Body of pancreas (tissue), 4 donors: ENCODE results near the gene IWS1. TPM values are rescaled to one million over a fixed set of nuclear protein-coding genes. Genes with fewer than 3 reads are reported as not detected.
A peak's percentile ranks its signal among the peaks of the same experiment; 100 is the strongest.
"Not testable (repeated sequence)": the region's sequence is repeated elsewhere in the genome, so short reads cannot be mapped to it uniquely, and the experiment has no call there.

ENCODE experiments used
- ATAC-seq: fragments of 150-250 bp; one replicate; pipeline ENCODE4 v1.9.1; 2016
- DNase-seq, 4 donors: peaks; one replicate each; pipeline ENCODE4 v3.0.0-alpha.2; 2019
- H3K27ac ChIP-seq, 4 donors: fragments of 200-600 bp; sonication (generic); 1 replicate in 3 of 4; 2 replicates in 1 of 4; pipeline versions ENCODE4 v1.5.1 to v1.6.1; 2016 to 2019; ENCODE audit warnings: mild to moderate bottlenecking in 1 of 4, mixed read lengths in 1 of 4, moderate library complexity in 1 of 4
- H3K27me3 ChIP-seq, 2 donors: fragments of 200-600 bp; sonication (generic); one replicate each; pipeline ENCODE4 v1.6.0; 2016; ENCODE audit warnings: mild to moderate bottlenecking in 1 of 2
- H3K36me3 ChIP-seq, 2 donors: fragments of 200-600 bp; sonication (generic); replicated peaks in 1 of 2; 2 replicates each; pipeline ENCODE4 v1.5.1; 2016; ENCODE audit warnings: low read depth in 2 of 2; ENCODE audit not compliant: insufficient read depth in 1 of 2
- H3K4me1 ChIP-seq: fragments of 200-600 bp; sonication (generic); one replicate; pipeline ENCODE4 v1.6.0; 2016
- H3K4me3 ChIP-seq, 2 donors: fragments of 200-600 bp; sonication (generic); 1 replicate in 1 of 2; 2 replicates in 1 of 2; pipeline ENCODE4 v1.5.1; 2016 to 2019
- H3K9me3 ChIP-seq, 3 donors: fragments of 200-600 bp; sonication (generic); 1 replicate in 2 of 3; 2 replicates in 1 of 3; pipeline ENCODE4 v1.5.1; 2016
- CTCF ChIP-seq, 7 experiments: fragments of 450-650 bp in 4 of 7; fragments of 200-600 bp in 3 of 7; sonication (generic) in 3 of 7; IDR thresholded peaks; one replicate each; pipeline ENCODE4 v1.5.1; 2016 to 2019; ENCODE audit warnings: antibody characterized with exemption in 7 of 7
- POLR2A ChIP-seq, 3 donors: fragments of 450-650 bp; IDR thresholded peaks; one replicate each; pipeline ENCODE4 v1.6.1; 2016; ENCODE audit warnings: antibody characterized with exemption in 3 of 3, mild to moderate bottlenecking in 2 of 3
- WGBS, 2 donors: methylation state at CpG; one replicate each; pipeline ENCODE4 v1.1.5; 2017; 5-methylcytosine and 5-hydroxymethylcytosine counted together
- intact Hi-C: fragments of 100-400 bp; cut with DNase I; formaldehyde crosslinking; loops from one replicate; pipeline ENCODE4 v1.15.1; 2023
- total RNA-seq, 2 donors: library from RNA; depleted of rRNA; stranded (reverse); fragments of >200 nt; gene quantifications; one replicate each; pipeline ENCODE4 v1.1.0, GENCODE V29; 2016

Gene IWS1
- total RNA-seq, 2 donors from 2014 or later, result 25.9 to 26.7 TPM

DNA sequence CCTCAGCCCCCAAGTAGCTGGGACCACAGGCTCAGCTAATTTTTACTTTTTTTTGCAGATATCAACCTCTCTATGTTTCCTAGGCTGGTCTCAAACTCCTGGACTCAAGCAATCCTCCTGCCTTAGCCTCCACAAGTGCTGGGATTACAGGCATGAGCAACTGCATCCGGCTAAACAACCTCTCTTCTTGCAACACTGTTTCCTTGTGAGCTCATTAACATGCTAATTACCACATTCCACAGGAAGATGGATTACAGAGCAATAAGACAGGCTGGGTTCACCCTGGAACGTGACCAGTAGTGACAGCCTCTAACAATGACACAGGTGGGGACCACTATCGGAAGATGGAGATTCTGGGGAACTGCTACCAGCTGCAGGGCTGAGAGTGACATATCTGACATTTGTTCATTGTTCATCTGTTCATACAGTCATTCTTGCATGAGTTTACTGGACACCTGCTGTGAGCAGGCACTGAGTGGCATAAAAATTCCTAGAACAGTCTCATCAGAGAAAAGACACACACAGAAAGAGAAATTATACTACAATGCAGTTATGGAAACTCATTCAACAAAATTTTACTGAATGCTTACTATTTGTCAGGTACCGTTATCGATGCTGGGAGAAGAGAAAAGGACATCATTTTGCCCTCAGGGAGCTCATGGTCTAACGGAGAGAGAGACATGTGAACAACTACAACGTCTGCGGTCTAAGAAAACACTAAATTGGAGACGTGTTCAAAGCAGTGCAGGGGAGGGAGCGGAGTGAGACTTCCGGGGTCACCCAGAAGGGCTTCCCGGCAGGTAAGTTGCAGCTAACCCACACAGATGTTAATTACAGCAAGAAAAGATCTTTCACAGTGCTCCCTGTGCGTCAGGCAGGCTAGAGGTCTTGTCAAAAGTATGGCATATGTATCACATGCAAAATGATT lies 70.5 kb downstream of the IWS1 start:
- no peak for DNase-seq
- Histone ChIP-seq H3K27ac (peak overlapping the region in 3 of 4 donors; percentile 69 to 82 (median 80)), H3K36me3 (no peaks in the 10 kb centered on the region), H3K4me1 (peaks cover 34% of the 10 kb centered on the region), H3K27me3 (no peaks in the 10 kb centered on the region), H3K4me3 (no peak overlapping the region), H3K9me3 (no peaks in the 10 kb centered on the region)
- 79 to 82% methylated on average over 13 of the region's 13 CpGs for WGBS, 2 donors
- TF ChIP-seq POLR2A (IDR thresholded peaks at IDR 0.05) (no peak), CTCF (IDR thresholded peaks at IDR 0.05) (no peak)
- intact Hi-C loops, result no loop called here
- ATAC-seq, result no peak

GRCh38 chr2:127454595-127455565 lies 71.4 kb downstream of the IWS1 start:
- ATAC-seq (peak; percentile 97), DNase-seq (peak; percentile 72 to 89 (median 82))
- Histone ChIP-seq H3K27ac (peak overlapping the region; percentile 69 to 82 (median 76)), H3K4me1 (peaks cover 34% of the 10 kb centered on the region), H3K4me3 (no peak overlapping the region), H3K9me3 (no peaks in the 10 kb centered on the region), H3K36me3 (no peaks in the 10 kb centered on the region), H3K27me3 (no peaks in the 10 kb centered on the region)
- WGBS, 2 donors, result 33 to 35% methylated on average over 17 to 19 of the region's 19 CpGs
- TF ChIP-seq CTCF (IDR thresholded peaks at IDR 0.05) (peak in 1 of 7 experiments; percentile 7), POLR2A (IDR thresholded peaks at IDR 0.05) (no peak)
- intact Hi-C loops, result no loop called here

- Histone ChIP-seq H3K4me1 (peaks cover 34% of the 10 kb centered on the region), H3K27me3 (no peaks in the 10 kb centered on the region), H3K27ac (no peak overlapping the region), H3K4me3 (no peak overlapping the region), H3K9me3 (no peaks in the 10 kb centered on the region), H3K36me3 (no peaks in the 10 kb centered on the region)
- WGBS, 2 donors, result 84 to 97% methylated on average over 6 to 8 of the region's 8 CpGs
- DNase-seq, result peak in 3 of 4 donors; percentile 15 to 48 (median 29)
- intact Hi-C loops, result no loop called here
- ATAC-seq, result no peak
- peak in 5 of 7 experiments; percentile 14 to 29 (median 25) for TF ChIP-seq CTCF (IDR thresholded peaks at IDR 0.05)
- no peak for TF ChIP-seq POLR2A (IDR thresholded peaks at IDR 0.05)
Measured at GRCh38 chr2:127453392-127454171, 72.7 kb downstream of the IWS1 start.

DNA sequence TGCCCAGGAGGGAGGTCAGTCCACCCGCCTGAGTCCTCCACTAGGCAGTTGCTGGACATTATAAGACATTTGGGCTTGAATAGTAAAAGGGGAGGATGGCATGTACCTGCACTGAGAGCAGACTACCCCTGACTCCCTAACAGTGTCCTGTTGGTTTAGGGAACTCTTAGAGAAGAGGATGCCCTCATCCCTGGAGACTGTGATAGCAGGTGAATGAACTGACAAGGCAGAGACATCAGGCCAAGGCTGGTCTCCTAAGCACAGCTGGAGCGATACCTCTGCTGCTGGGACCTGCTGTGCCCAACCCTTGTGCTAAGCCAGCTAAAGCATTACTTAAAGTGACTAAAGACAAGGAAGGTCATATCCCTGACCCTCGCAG lies 73.3 kb downstream of the IWS1 start:
- WGBS, 2 donors, result 87 to 91% methylated on average over 2 to 3 of the region's 3 CpGs
- Histone ChIP-seq H3K9me3 (no peaks in the 10 kb centered on the region), H3K36me3 (no peaks in the 10 kb centered on the region), H3K4me1 (peaks cover 34% of the 10 kb centered on the region), H3K4me3 (no peak overlapping the region), H3K27ac (no peak overlapping the region), H3K27me3 (no peaks in the 10 kb centered on the region)
- intact Hi-C loops, result no loop called here
- no peak for ATAC-seq
- no peak for DNase-seq
- TF ChIP-seq CTCF (IDR thresholded peaks at IDR 0.05), result no peak
- no peak for TF ChIP-seq POLR2A (IDR thresholded peaks at IDR 0.05)

- H3K9me3 ChIP-seq, H3K27me3 ChIP-seq, H3K36me3 ChIP-seq, DNase-seq, intact Hi-C loops, H3K27ac ChIP-seq, H3K4me3 ChIP-seq, ATAC-seq: not testable (repeated sequence)
- H3K4me1 ChIP-seq, result peaks cover 33% of the 10 kb centered on the region
- 96 to 97% methylated on average over 8 of the region's 8 CpGs for WGBS, 2 donors
Measured at GRCh38 chr2:127452423-127452822, 73.9 kb downstream of the IWS1 start.
